Epithelial cell of esophagus (primary cell): ENCODE results near the gene NAALAD2.
"Not testable (repeated sequence)": the region's sequence is repeated elsewhere in the genome, so short reads cannot be mapped to it uniquely, and the experiment has no call there.

Source experiments
- DNase-seq: peaks from one replicate; pipeline ENCODE4 v3.0.0; 2010; ENCODE audit warnings: low read depth
- H3K4me3 ChIP-seq: 2 replicates; pipeline ENCODE4 v1.5.1; 2011; ENCODE audit warnings: mild to moderate bottlenecking, low read length, control low read depth
- CTCF ChIP-seq: IDR thresholded peaks from 2 replicates; pipeline ENCODE4 v1.5.1; 2011; ENCODE audit warnings: low read depth, mild to moderate bottlenecking, low read length, control low read depth, inconsistent platforms; ENCODE audit not compliant: insufficient read depth; ENCODE audit errors: missing control alignments

The NAALAD2 gene

DNA sequence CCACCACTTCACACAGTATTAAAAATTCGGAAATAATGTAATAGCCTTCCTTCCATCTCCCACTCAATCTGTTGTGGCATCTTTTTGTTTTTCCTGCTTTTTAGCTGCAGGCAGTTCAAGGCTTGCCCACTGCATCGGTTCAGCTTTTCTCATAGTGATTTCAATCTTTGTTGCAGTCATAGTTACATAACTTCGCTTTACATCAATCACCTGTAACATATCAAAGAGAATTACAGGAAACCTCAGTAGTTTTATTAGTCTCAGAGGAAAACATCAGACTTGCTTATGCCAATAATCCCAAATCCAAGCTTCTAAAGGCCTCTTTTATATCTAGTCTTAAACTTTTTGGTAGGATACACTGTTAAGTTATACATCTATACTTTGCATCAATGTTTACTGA is 67.9 kb downstream of the NAALAD2 start:
- TF ChIP-seq CTCF: no peak
- no peak for DNase-seq
- no peak overlapping the region for H3K4me3 ChIP-seq

- H3K4me3 ChIP-seq: no peak overlapping the region
- no peak for DNase-seq
- no peak for TF ChIP-seq CTCF
Observed at GRCh38 chr11:90204407-90204806, 69.9 kb downstream of the NAALAD2 start.

DNA sequence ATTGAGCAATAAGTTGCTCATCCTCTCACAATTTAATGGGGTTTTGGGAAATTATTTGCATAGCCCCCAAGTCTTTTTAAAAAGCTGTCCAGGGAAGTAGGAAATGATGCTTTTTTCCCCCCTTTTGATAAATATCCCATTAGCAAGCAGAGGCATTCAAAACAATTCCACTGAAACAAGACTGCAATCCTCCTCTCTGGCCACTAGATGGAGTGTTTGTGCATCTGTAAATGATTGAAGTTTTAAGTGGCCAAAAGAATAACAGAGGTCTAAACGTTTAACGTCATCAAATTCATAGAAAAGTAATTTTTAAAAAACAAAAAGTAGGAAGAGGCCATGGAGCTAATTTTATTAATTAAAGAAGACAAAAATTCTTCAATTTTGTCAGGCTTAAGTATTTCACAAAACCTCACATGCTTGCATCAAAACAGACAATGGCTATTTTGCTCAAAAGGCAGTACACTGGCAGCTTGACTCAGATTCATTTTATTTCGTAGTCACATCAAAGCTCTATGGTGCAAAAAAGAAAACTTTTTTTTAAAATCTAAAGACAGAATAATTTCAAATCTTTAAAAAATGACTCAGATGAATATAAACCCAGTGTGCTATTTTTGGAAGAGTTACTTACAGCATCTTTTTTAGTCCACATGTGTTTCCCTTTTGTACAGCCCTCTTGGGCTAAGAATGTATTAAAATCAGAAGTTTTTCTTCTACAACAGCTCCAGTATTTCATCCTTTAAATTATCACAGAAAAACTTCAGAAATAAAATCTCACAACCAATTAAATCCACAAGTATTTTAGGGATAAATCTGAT is 70.6 kb downstream of the NAALAD2 start:
- TF ChIP-seq CTCF: peak; percentile 86
- peak; percentile 63 for DNase-seq

GRCh38 chr11:90207992-90208391 is 73.5 kb downstream of the NAALAD2 start:
- not testable (repeated sequence) for DNase-seq, H3K4me3 ChIP-seq

More for the DNA sequence above, 70.6 kb downstream of the NAALAD2 start:
- no peak overlapping the region for H3K4me3 ChIP-seq

DNA sequence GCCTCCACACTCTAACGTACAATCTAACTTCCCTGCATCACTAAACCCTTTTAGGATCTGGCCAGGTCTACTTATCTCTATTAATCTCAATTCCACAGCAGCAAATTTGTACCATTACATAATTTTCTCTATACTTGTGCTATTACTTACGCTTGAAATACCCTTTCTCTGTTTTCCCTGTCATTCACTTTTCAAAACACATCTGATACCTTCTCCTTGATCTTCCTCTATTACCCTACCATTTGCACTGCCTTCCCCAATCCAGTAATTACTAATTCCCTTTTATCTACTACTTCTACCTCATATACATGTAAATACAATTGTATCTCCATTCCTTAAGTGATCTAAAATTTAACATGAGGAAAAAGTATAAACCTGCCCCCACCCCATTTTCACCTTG is 74.4 kb downstream of the NAALAD2 start:
- TF ChIP-seq CTCF: no peak
- no peak overlapping the region for H3K4me3 ChIP-seq
- DNase-seq: no peak

GRCh38 chr11:90213322-90213721 is 78.9 kb downstream of the NAALAD2 start:
- H3K4me3 ChIP-seq: no peak overlapping the region
- no peak for TF ChIP-seq CTCF
- no peak for DNase-seq

DNA sequence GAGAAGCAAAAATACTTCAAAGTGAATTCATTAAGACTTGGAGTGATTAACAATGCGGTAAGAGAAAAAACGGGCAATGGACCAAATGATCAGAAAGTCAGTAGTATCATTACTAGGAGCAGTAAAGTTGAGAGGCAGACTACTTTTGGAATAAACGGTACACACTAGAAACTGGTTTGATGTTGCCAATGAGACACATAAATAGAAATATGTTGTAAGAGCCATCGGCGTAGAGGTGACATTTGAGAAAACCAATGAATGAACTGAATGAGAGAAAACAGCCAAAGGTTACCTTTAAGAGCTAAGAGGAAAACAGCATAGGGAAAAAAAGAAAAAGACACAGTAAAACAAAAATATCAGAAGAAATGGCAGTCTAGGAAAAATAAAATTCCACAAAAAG is 82.1 kb downstream of the NAALAD2 start:
- H3K4me3 ChIP-seq: no peak overlapping the region
- no peak for TF ChIP-seq CTCF
- DNase-seq: no peak
